Measurements from ENCODE around the gene MAP1S.
"Not testable (repeated sequence)": the region's sequence is repeated elsewhere in the genome, so short reads cannot be mapped to it uniquely, and the experiment has no call there.

- not testable (repeated sequence) for TF ChIP-seq EZH2 (IDR thresholded peaks at IDR 0.05; ENCODE audit: borderline replicate concordance, low read depth, low read length, severe bottlenecking); CTCF (IDR thresholded peaks at IDR 0.05; ENCODE audit: borderline replicate concordance, extremely low read depth, low read length, poor library complexity, severe bottlenecking)
Measured at GRCh38 chr19:17777840-17778239, 58.6 kb downstream of the MAP1S start.

All from DND-41 (cell line).